Mesenchymal stem cell (in vitro differentiated cells and primary cell): Measurements from ENCODE around the gene CCDC63.

Experiments
- DNase-seq: peaks from one replicate; pipeline ENCODE4 v3.0.0-alpha.2; 2013
- H2AFZ ChIP-seq: one replicate; pipeline ENCODE4 v1.6.1; 2013; ENCODE audit warnings: low read depth, mild to moderate bottlenecking, control low read depth, inconsistent platforms, low read length, moderate library complexity
- H2AK5ac ChIP-seq: 2 replicates; pipeline ENCODE4 v1.6.1; 2013; ENCODE audit warnings: low read length, moderate library complexity, mild to moderate bottlenecking, inconsistent platforms; ENCODE audit not compliant: severe bottlenecking
- H2BK120ac ChIP-seq: one replicate; pipeline ENCODE4 v1.6.1; 2013; ENCODE audit warnings: low read depth, mild to moderate bottlenecking, inconsistent platforms, low read length, moderate library complexity
- H2BK12ac ChIP-seq, 2 experiments: one replicate each; pipeline ENCODE4 v1.6.1; 2013; ENCODE audit warnings: inconsistent platforms in 2 of 2, low read length in 2 of 2, mild to moderate bottlenecking in 2 of 2, moderate library complexity in 2 of 2, control low read depth in 1 of 2
- H2BK15ac ChIP-seq: one replicate; pipeline ENCODE4 v1.6.1; 2013; ENCODE audit warnings: mild to moderate bottlenecking, low read depth, inconsistent platforms; ENCODE audit not compliant: poor library complexity, severe bottlenecking
- H2BK5ac ChIP-seq: 2 replicates; pipeline ENCODE4 v1.6.1; 2013; ENCODE audit warnings: low read depth, mild to moderate bottlenecking, low read length, control low read depth, inconsistent platforms; ENCODE audit not compliant: poor library complexity, severe bottlenecking
- H3K14ac ChIP-seq, 2 experiments: one replicate each; pipeline ENCODE4 v1.6.1; 2013; ENCODE audit warnings: inconsistent platforms in 2 of 2, low read length in 2 of 2, control low read depth in 1 of 2, mild to moderate bottlenecking in 1 of 2, moderate library complexity in 1 of 2
- H3K18ac ChIP-seq, 2 experiments: one replicate each; pipeline ENCODE4 v1.6.1; 2013; ENCODE audit warnings: inconsistent platforms in 2 of 2, low read length in 2 of 2, control low read depth in 1 of 2, low read depth in 1 of 2, mild to moderate bottlenecking in 1 of 2
- H3K23ac ChIP-seq, 2 experiments: one replicate each; pipeline ENCODE4 v1.6.1; 2013; ENCODE audit warnings: inconsistent platforms in 2 of 2, low read length in 2 of 2, mild to moderate bottlenecking in 2 of 2, moderate library complexity in 2 of 2, control low read depth in 1 of 2
- H3K27ac ChIP-seq: 2 replicates; pipeline ENCODE4 v1.5.1; 2013; ENCODE audit warnings: mild to moderate bottlenecking, moderate library complexity, low read length, control low read depth, inconsistent platforms; ENCODE audit not compliant: poor library complexity, severe bottlenecking
- H3K27me3 ChIP-seq, 2 experiments: 2 replicates each; pipeline versions ENCODE4 v1.6.1 to v1.7.0; 2013; ENCODE audit warnings: low read length in 2 of 2, mild to moderate bottlenecking in 2 of 2, moderate library complexity in 2 of 2, control low read depth in 1 of 2, inconsistent platforms in 1 of 2; ENCODE audit not compliant: control insufficient read depth in 1 of 2, insufficient read depth in 1 of 2
- H3K36me3 ChIP-seq, 2 experiments: 2 replicates each; pipeline versions ENCODE4 v1.6.1 to v1.7.0; 2013; ENCODE audit warnings: low read length in 2 of 2, control low read depth in 1 of 2, inconsistent platforms in 1 of 2, low read depth in 1 of 2, mild to moderate bottlenecking in 1 of 2; ENCODE audit not compliant: insufficient read depth in 2 of 2, control insufficient read depth in 1 of 2
- H3K4ac ChIP-seq, 2 experiments: one replicate each; pipeline ENCODE4 v1.6.1; 2013; ENCODE audit warnings: inconsistent platforms in 2 of 2, low read length in 2 of 2, mild to moderate bottlenecking in 2 of 2, moderate library complexity in 2 of 2, control low read depth in 1 of 2, low read depth in 1 of 2
- H3K4me1 ChIP-seq: 2 replicates; pipeline ENCODE4 v1.6.1; 2013; ENCODE audit warnings: low read depth, low read length, control low read depth; ENCODE audit not compliant: control insufficient read depth, insufficient read depth
- H3K4me2 ChIP-seq: 2 replicates; pipeline ENCODE4 v1.6.1; 2013; ENCODE audit warnings: low read length, mild to moderate bottlenecking, inconsistent platforms; ENCODE audit not compliant: poor library complexity, severe bottlenecking
- H3K4me3 ChIP-seq, 2 experiments: 2 replicates each; pipeline versions ENCODE4 v1.5.1 to v1.7.0; 2013; ENCODE audit warnings: low read length in 2 of 2, mild to moderate bottlenecking in 2 of 2, control low read depth in 1 of 2, low read depth in 1 of 2; ENCODE audit not compliant: insufficient read depth in 1 of 2
- H3K79me1 ChIP-seq: replicated peaks from 2 replicates; pipeline ENCODE4 v1.6.1; 2013; ENCODE audit warnings: mild to moderate bottlenecking, control low read depth, low read length, inconsistent platforms; ENCODE audit not compliant: poor library complexity, severe bottlenecking
- H3K9ac ChIP-seq: 2 replicates; pipeline ENCODE4 v1.7.0; 2013; ENCODE audit warnings: mild to moderate bottlenecking, low read length, moderate library complexity
- H3K9me3 ChIP-seq: 2 replicates; pipeline ENCODE4 v1.7.0; 2013; ENCODE audit warnings: mild to moderate bottlenecking, low read length; ENCODE audit not compliant: control insufficient read depth
- H4K8ac ChIP-seq: one replicate; pipeline ENCODE4 v1.6.1; 2013; ENCODE audit warnings: inconsistent platforms, mild to moderate bottlenecking, low read length, moderate library complexity
- H4K91ac ChIP-seq: one replicate; pipeline ENCODE4 v1.6.1; 2013; ENCODE audit warnings: mild to moderate bottlenecking, low read length, inconsistent platforms
- WGBS: methylation state at CpG from one replicate; pipeline ENCODE4 v1.1.7; 2013; ENCODE audit warnings: mixed read lengths; 5-methylcytosine and 5-hydroxymethylcytosine counted together

Gene CCDC63

GRCh38 chr12:110907583-110907982, 60.8 kb downstream of the CCDC63 start:
- Histone ChIP-seq H2AK5ac (no peak overlapping the region), H4K8ac (no peak overlapping the region), H2BK12ac (no peak overlapping the region), H3K4ac (no peak overlapping the region), H3K23ac (no peak overlapping the region), H3K36me3 (no peaks in the 10 kb centered on the region), H3K27ac (no peak overlapping the region), H2BK5ac (no peak overlapping the region), H2BK120ac (no peak overlapping the region), H3K4me2 (no peak overlapping the region), H3K79me1 (no peaks in the 10 kb centered on the region), H3K14ac (no peak overlapping the region), H3K18ac (no peak overlapping the region), H3K9ac (no peak overlapping the region), H3K27me3 (peaks cover 4 to 44% of the 10 kb centered on the region in 2 experiments), H2BK15ac (no peak overlapping the region), H4K91ac (no peak overlapping the region), H3K9me3 (no peaks in the 10 kb centered on the region), H3K4me3 (peak overlapping the region in 1 of 2 experiments; percentile 10), H3K4me1 (peaks cover 2% of the 10 kb centered on the region), H2AFZ (no peak overlapping the region)
- 87% methylated on average over 8 of the region's 8 CpGs for WGBS
- DNase-seq, result no peak

GRCh38 chr12:110908377-110909152, 61.8 kb downstream of the CCDC63 start:
- Histone ChIP-seq H4K8ac (no peak overlapping the region), H3K79me1 (no peaks in the 10 kb centered on the region), H3K27ac (no peak overlapping the region), H2BK12ac (no peak overlapping the region), H3K4me1 (peaks cover 2% of the 10 kb centered on the region), H2AK5ac (no peak overlapping the region), H3K14ac (no peak overlapping the region), H2BK120ac (no peak overlapping the region), H4K91ac (no peak overlapping the region), H2BK5ac (no peak overlapping the region), H3K9ac (no peak overlapping the region), H2AFZ (no peak overlapping the region), H3K27me3 (peaks cover 4 to 51% of the 10 kb centered on the region in 2 experiments), H3K4me3 (no peak overlapping the region), H3K4me2 (no peak overlapping the region), H3K9me3 (no peaks in the 10 kb centered on the region), H3K18ac (no peak overlapping the region), H2BK15ac (no peak overlapping the region), H3K23ac (no peak overlapping the region), H3K36me3 (no peaks in the 10 kb centered on the region), H3K4ac (no peak overlapping the region)
- no peak for DNase-seq
- WGBS, result 75% methylated on average over 13 of the region's 14 CpGs

GRCh38 chr12:110912263-110912662, 65.5 kb downstream of the CCDC63 start:
- Histone ChIP-seq H2AFZ (no peak overlapping the region), H3K9me3 (no peaks in the 10 kb centered on the region), H3K23ac (no peak overlapping the region), H2BK15ac (no peak overlapping the region), H2BK5ac (no peak overlapping the region), H2AK5ac (no peak overlapping the region), H4K8ac (no peak overlapping the region), H3K36me3 (no peaks in the 10 kb centered on the region), H2BK12ac (no peak overlapping the region), H3K4me2 (no peak overlapping the region), H3K27ac (no peak overlapping the region), H3K79me1 (no peaks in the 10 kb centered on the region), H3K18ac (no peak overlapping the region), H3K9ac (no peak overlapping the region), H4K91ac (no peak overlapping the region), H3K4me3 (no peak overlapping the region), H3K4me1 (peaks cover 2% of the 10 kb centered on the region), H3K27me3 (peaks cover 4 to 50% of the 10 kb centered on the region in 2 experiments), H2BK120ac (no peak overlapping the region), H3K14ac (no peak overlapping the region), H3K4ac (no peak overlapping the region)
- no peak for DNase-seq
- WGBS, result 85% methylated on average over 6 of the region's 6 CpGs

DNA sequence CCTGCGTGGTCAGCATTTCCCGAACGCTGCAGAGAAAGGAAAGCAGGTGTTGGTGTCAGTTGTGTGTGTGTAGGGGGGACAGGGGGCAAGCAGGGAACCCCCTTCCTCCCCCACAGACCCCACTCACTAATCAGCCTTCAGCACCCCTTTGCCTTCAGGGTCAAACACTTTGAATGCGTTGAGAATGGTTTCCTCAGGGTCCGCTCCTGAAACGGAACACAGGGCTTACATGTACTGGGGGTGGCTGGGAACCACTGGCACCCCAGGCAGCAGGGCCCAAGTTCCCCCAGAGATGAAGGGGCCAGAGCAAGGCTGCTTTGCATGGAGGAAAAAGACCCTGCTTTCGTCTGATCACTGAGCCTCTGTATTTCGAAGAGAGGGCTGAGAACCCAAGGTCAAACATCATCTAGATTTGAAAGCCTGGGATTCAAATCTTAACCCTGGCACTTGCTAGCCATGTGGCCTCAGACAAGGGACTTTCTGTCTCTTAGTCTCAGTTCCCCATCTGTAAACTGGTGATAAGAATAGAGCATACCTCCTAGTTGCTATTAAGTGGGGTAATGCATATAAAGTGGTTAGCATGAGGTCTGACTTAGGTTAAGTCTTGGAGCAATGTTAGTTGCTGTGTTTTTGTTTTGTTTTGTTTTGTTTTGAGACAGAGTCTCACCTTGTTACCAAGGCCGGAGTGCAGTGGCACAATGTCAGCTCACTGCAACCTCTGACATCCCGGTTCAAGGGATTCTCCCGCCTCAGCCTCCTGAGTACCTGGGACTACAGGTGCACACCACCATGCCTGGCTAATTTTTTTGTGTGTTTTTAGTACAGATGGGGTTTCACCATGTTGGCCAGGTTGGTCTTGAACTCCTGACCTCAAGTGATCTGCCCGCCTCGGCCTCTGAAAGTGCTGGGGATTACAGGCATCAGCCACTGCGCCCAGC, 66.6 kb downstream of the CCDC63 start:
- no peaks in the 10 kb centered on the region for H3K36me3 ChIP-seq
- H3K4me3 ChIP-seq, result no peak overlapping the region
- no peak overlapping the region for H3K27ac ChIP-seq
- no peak overlapping the region for H2BK5ac ChIP-seq
- H2AFZ ChIP-seq, result no peak overlapping the region
- no peak overlapping the region for H4K8ac ChIP-seq
- H4K91ac ChIP-seq, result no peak overlapping the region
- H3K79me1 ChIP-seq, result no peaks in the 10 kb centered on the region
- H3K4ac ChIP-seq, result no peak overlapping the region
- H3K9ac ChIP-seq, result no peak overlapping the region
- H3K9me3 ChIP-seq, result no peaks in the 10 kb centered on the region
- H3K18ac ChIP-seq, result no peak overlapping the region
- H3K23ac ChIP-seq, result no peak overlapping the region
- no peak overlapping the region for H2AK5ac ChIP-seq
- no peak overlapping the region for H2BK120ac ChIP-seq
- peaks cover 4 to 38% of the 10 kb centered on the region in 2 experiments for H3K27me3 ChIP-seq
- no peak overlapping the region for H3K4me2 ChIP-seq
- H2BK15ac ChIP-seq, result no peak overlapping the region
- WGBS, result 91% methylated on average over 11 of the region's 14 CpGs
- H3K14ac ChIP-seq, result no peak overlapping the region
- H3K4me1 ChIP-seq, result peaks cover 5% of the 10 kb centered on the region
- DNase-seq, result no peak
- no peak overlapping the region for H2BK12ac ChIP-seq
